HG03159 (cell line): Measurements from ENCODE around the gene CAPZA1.

Source experiments
- ATAC-seq: cut with Tn5 transposase; IDR thresholded peaks from one replicate; pipeline ENCODE4 v1.9.1; 2021; ENCODE audit warnings: mild to moderate bottlenecking, moderate library complexity; ENCODE audit not compliant: unreplicated experiment

Gene CAPZA1

GRCh38 chr1:112698366-112699310, 79.0 kb downstream of the CAPZA1 start:
- ATAC-seq = no peak

GRCh38 chr1:112699425-112700144, 80.0 kb downstream of the CAPZA1 start:
- ATAC-seq = no peak

- ATAC-seq = peak; percentile 38
These were observed 80.9 kb downstream of the CAPZA1 start for GRCh38 chr1:112700290-112701226.

- no peak for ATAC-seq
These were observed 81.8 kb downstream of the CAPZA1 start for GRCh38 chr1:112701227-112702066.

- ATAC-seq = no peak
These were observed 82.4 kb downstream of the CAPZA1 start for GRCh38 chr1:112702067-112702395.

- no peak for ATAC-seq
These were observed 83.0 kb downstream of the CAPZA1 start for GRCh38 chr1:112702420-112703261.

GRCh38 chr1:112703706-112704105, 84.1 kb downstream of the CAPZA1 start:
- no peak for ATAC-seq

- peak; percentile 1 for ATAC-seq
These were observed 84.8 kb downstream of the CAPZA1 start for GRCh38 chr1:112704391-112704933.

GRCh38 chr1:112704934-112705627, 85.4 kb downstream of the CAPZA1 start:
- ATAC-seq = peak; percentile 58

GRCh38 chr1:112706505-112707220, 87.0 kb downstream of the CAPZA1 start, which contains the start of gene RHOC:
RHOC (minus strand) TSS chr1:112707127; CDS start chr1:112703799, 3,328 bp downstream.
- peak; percentile 53 for ATAC-seq

GRCh38 chr1:112707221-112708001, 87.8 kb downstream of the CAPZA1 start:
- ATAC-seq = peak; percentile 46

GRCh38 chr1:112708002-112708448, 88.4 kb downstream of the CAPZA1 start:
- ATAC-seq = no peak

GRCh38 chr1:112708489-112708888, 88.9 kb downstream of the CAPZA1 start:
- no peak for ATAC-seq

- ATAC-seq = no peak
These were observed 90.5 kb downstream of the CAPZA1 start for GRCh38 chr1:112710159-112710558.

- no peak for ATAC-seq
These were observed 91.0 kb downstream of the CAPZA1 start for GRCh38 chr1:112710586-112710985.

GRCh38 chr1:112711041-112711440, 91.4 kb downstream of the CAPZA1 start:
- ATAC-seq = no peak

- ATAC-seq = no peak
These were observed 92.0 kb downstream of the CAPZA1 start for GRCh38 chr1:112711670-112712069.
